HL-60/S4 treated with retinoic acid at 250 ng/mL for 4 days and 3 days (cell line): ENCODE results near the gene MCTP1.
"Not testable (repeated sequence)": the region's sequence is repeated elsewhere in the genome, so short reads cannot be mapped to it uniquely, and the experiment has no call there.

Experiments used
- in situ Hi-C: fragments of 300-500 bp; cut with MboI; formaldehyde crosslinking; loops from 2 replicates; pipeline ENCODE4 v1.7.0; 2022; ENCODE audit warnings: low sequenced_read_pairs

MCTP1 gene

GRCh38 chr5:95042037-95042436, 242.9 kb downstream of the MCTP1 start:
- in situ Hi-C loops, result no loop called here

GRCh38 chr5:95035891-95036685, 248.8 kb downstream of the MCTP1 start:
- in situ Hi-C loops, result no loop called here

- in situ Hi-C loops, result no loop called here
These were observed 252.1 kb downstream of the MCTP1 start for GRCh38 chr5:95032801-95033200.

- in situ Hi-C loops, result no loop called here
These were observed 255.1 kb downstream of the MCTP1 start for GRCh38 chr5:95029569-95030366.

- in situ Hi-C loops, result no loop called here
These were observed 257.1 kb downstream of the MCTP1 start for GRCh38 chr5:95027775-95028174.

GRCh38 chr5:95027151-95027721, 257.7 kb downstream of the MCTP1 start:
- in situ Hi-C loops, result no loop called here

- in situ Hi-C loops, result no loop called here
These were observed 258.2 kb downstream of the MCTP1 start for GRCh38 chr5:95026718-95027117.

GRCh38 chr5:95022967-95023695, 261.8 kb downstream of the MCTP1 start:
- in situ Hi-C loops, result no loop called here

- in situ Hi-C loops, result no loop called here
These were observed 264.5 kb downstream of the MCTP1 start for GRCh38 chr5:95020345-95020744.

- in situ Hi-C loops, result no loop called here
These were observed 265.9 kb downstream of the MCTP1 start for GRCh38 chr5:95018946-95019345.

- in situ Hi-C loops, result no loop called here
These were observed 266.4 kb downstream of the MCTP1 start for GRCh38 chr5:95018511-95018910.

GRCh38 chr5:95009812-95010211, 275.1 kb downstream of the MCTP1 start:
- in situ Hi-C loops, result no loop called here

- in situ Hi-C loops, result no loop called here
These were observed 276.8 kb downstream of the MCTP1 start for GRCh38 chr5:95007921-95008597.

- in situ Hi-C loops, result no loop called here
These were observed 279.1 kb downstream of the MCTP1 start for GRCh38 chr5:95005811-95006210.

- in situ Hi-C loops, result no loop called here
These were observed 286.2 kb downstream of the MCTP1 start for GRCh38 chr5:94998670-94999069.

GRCh38 chr5:94994537-94994936, 290.4 kb downstream of the MCTP1 start:
- in situ Hi-C loops, result not testable (repeated sequence)

GRCh38 chr5:94993491-94993890, 291.4 kb downstream of the MCTP1 start:
- in situ Hi-C loops, result no loop called here

- in situ Hi-C loops, result no loop called here
These were observed 292.6 kb downstream of the MCTP1 start for GRCh38 chr5:94992325-94992724.

- in situ Hi-C loops, result no loop called here
These were observed 300.9 kb downstream of the MCTP1 start for GRCh38 chr5:94983861-94984535.

- in situ Hi-C loops, result no loop called here
These were observed 307.5 kb downstream of the MCTP1 start for GRCh38 chr5:94977437-94977836.
